HG03439 (cell line): ENCODE results near the gene FLRT2.

ENCODE experiments used
- ATAC-seq: cut with Tn5 transposase; IDR thresholded peaks from one replicate; pipeline ENCODE4 v1.9.1; 2021; ENCODE audit warnings: mild to moderate bottlenecking, moderate library complexity; ENCODE audit not compliant: unreplicated experiment

The FLRT2 gene, protein sequence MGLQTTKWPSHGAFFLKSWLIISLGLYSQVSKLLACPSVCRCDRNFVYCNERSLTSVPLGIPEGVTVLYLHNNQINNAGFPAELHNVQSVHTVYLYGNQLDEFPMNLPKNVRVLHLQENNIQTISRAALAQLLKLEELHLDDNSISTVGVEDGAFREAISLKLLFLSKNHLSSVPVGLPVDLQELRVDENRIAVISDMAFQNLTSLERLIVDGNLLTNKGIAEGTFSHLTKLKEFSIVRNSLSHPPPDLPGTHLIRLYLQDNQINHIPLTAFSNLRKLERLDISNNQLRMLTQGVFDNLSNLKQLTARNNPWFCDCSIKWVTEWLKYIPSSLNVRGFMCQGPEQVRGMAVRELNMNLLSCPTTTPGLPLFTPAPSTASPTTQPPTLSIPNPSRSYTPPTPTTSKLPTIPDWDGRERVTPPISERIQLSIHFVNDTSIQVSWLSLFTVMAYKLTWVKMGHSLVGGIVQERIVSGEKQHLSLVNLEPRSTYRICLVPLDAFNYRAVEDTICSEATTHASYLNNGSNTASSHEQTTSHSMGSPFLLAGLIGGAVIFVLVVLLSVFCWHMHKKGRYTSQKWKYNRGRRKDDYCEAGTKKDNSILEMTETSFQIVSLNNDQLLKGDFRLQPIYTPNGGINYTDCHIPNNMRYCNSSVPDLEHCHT

GRCh38 chr14:85529803-85530574 lies at the start of gene FLRT2:
Gene FLRT2 (plus strand): TSS chr14:85530144. CDS start chr14:85621515, 91,371 bp downstream.
- no peak for ATAC-seq

GRCh38 chr14:85481471-85481870 lies 48.5 kb upstream of the FLRT2 start:
- no peak for ATAC-seq

DNA sequence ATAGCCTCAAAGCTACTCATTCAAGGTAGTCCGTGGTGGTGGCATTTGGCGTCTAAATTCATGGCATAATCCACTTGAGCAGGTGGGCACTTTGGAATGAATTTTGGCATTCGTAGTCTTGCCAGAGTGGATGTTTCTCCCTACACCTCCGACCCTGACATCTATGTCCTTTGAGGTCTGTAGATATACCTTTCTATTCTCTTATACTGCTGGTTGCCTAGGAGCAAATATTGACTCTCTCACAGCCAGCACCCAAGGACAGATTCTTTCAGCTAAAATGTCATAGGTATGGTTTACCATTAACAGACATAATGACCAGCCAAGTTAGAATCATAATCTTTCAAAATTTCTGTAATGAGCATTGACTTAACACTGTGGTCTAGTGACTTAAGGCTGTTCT lies 47.4 kb upstream of the FLRT2 start:
- no peak for ATAC-seq

DNA sequence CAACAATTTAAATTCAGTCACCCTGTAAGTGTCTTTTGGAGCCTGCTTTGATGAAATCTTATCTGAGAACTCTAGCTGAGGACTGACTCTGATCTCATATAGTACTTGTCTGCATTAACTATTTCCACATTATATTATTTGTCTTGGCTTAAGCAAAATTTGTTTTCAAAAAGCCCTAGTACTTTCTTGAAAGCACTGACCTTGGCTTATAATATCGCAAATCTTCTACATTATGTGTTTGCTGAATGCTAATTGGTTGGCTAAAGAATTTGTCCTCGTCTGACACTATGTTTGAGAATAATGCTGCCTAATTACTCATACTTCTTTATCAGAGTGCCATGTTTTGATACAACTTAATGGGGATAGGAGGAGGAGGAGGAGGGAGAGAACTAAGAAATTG lies 46.9 kb upstream of the FLRT2 start:
- no peak for ATAC-seq

DNA sequence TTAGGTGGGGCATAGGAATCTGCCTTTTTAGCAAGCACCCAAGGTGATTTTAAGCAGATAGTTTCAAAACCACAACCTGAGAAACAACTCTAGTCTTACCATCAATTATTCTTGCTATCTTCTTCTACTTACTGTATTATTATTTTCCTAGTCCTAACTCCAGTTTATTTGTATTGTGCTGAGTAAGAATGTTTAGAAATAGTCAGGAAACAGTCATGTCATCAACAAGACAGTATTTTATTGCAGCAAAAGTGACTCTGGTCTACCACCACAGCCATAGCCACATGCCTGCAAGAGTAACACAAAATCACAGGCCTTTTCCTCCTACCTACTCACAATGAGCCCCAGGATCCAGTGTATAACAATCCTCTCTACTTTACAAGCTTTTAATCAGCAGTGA lies 46.3 kb upstream of the FLRT2 start:
- ATAC-seq = no peak

- no peak for ATAC-seq
Measured at GRCh38 chr14:85487215-85487614, 42.7 kb upstream of the FLRT2 start.

DNA sequence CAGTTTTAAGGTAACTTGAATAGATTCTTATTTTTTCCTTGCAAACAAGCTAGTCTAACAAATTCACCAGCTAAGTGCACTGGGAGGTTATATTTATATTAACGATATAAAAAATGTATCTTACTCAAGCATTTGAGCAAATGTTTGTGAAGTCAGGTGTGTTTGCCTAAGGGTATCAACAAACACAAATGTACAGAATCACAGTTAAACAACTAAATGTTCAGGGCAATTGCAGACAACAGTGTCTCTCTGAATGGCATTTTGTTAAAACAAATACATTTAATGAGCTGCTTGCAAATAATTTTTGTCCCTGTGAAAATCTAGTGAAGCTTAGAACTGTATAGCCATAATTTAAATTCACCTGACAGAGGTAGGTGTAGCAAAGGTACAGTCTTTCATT lies 28.2 kb upstream of the FLRT2 start:
- ATAC-seq = no peak

GRCh38 chr14:85508863-85509262 lies 21.1 kb upstream of the FLRT2 start:
- no peak for ATAC-seq

- no peak for ATAC-seq
Measured at GRCh38 chr14:85512451-85512850, 17.5 kb upstream of the FLRT2 start.

DNA sequence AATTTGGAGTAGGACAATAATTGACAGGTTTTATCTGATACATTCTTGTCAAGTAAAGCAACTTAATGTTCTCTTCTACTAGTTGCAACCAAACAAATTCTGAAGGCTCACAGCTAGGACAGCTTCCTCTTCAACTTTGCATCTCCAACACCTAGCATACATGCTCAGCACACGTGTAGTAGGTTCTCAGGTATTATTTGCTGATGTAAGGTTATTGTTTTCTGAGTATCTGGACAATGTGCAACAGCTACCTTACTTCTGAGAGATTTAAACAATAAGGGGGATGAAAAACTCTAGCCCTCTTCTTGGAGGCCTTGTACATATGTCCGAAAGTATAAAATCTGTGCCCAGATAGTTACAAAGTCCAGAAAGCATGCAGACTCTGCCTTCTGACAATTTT lies 15.5 kb upstream of the FLRT2 start:
- no peak for ATAC-seq

DNA sequence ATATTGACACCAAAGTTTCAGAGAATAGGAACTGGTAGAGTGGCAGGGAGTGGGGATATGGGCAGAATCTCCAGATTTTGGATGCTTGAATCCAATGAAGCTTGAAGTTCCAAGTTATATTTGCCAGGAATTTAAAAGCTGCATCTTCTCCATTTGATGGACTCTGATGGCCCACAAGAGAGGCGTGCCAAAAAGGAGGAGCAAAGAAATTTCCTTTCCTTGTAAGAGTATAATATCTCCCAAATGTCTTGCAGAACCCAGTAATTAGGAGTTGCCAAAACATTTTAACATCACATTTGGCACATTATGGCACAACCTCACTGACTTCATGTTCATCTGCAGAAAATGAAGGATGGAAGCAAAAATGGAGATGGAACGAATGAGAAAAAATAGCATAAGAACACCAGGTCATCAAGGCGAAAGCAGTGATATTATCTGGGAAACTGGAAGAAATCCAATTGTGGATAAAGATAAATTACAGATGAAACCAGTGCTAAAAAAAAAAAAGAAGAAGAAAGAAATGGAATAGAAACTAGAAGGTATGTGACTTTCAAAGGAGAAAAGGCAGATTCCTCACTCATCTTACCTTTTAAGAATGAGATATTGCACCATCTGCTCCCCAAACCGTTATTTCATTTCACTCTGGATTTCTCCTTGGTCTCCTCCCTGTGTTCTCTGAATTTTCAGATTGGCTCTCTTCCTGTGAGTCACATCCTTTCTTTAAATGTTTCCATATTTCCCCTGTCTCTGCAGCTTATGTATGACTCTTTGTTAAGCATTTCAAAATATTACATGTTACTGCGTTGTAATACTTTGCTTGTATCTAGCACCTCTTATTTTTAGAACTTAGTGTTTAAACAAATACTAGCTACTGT lies 13.5 kb upstream of the FLRT2 start:
- no peak for ATAC-seq

DNA sequence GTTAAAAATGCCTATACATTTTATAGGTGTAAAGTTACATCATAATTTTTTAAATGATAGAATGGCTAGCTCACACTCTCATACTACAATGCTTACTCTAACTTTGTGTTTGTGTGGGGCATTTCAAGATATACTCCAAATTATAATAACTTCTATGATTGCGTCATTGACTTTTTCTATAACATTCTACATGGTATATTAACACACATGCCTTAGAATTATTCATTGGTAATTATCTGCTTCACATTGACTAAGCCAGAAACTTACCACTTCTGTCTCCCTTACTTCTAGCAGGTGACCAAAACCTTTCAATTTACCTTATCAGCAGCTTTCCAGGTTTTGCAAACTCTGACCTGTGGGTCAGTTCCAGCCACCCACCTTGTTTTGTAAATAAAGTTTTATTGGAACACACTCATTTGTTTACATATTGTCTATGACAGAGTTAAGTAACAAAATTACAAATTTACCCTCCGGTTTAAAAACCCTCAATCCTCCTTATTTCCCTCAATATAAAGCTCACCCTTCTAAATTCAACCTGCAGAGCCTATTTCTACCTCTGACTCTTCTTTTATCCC lies 12.7 kb upstream of the FLRT2 start:
- no peak for ATAC-seq

DNA sequence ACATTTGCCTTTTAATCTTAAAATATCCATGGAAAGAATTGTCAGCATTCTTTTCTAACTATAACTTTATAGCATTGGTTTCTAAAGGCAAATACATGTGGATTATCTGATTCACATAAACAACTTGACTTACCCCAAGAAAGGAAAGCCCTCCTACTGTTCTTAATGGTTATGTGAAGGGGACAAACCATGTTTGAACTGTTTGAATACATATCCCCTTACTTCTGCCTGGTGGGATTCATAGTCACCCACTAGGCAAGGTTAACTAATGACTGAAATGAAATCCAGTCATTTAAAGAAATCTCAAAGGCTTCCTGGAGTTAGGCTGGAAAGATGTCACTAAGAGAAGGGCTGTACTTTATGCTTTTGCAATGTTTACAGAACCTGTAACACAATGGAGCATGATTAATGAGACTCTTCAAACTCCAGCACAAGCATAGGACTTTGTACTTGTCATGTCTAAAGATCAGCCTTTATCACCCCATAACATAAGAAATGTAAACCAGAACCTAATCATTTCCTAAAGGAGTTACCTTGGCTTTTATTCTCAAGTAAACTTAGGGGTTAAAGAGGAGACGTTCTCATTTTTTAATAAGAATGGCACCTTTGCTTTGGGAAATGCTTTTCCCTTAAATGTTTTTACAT lies 10.2 kb upstream of the FLRT2 start:
- ATAC-seq = no peak

- no peak for ATAC-seq
Measured at GRCh38 chr14:85520581-85520980, 9.4 kb upstream of the FLRT2 start.

GRCh38 chr14:85523624-85524023 lies 6.3 kb upstream of the FLRT2 start:
- ATAC-seq = no peak

DNA sequence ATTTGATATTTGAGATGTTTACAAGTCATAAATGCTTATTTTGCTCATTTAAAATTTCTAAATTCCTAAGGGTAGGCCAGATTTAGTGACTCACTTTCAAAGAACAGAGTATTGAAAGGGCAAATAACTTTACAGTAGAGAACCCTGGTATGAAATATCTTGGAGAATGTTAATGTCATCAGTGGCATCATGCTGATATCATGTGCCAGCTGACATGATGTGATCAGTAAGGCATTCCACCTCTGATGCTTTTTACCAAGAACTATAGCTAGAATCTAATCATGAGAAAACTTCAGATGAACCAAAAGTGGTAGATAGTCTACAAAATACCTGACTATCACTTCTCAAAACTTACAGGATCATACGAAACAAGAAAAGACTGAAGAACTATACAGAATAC lies 2.9 kb upstream of the FLRT2 start:
- ATAC-seq = no peak

- ATAC-seq = no peak
Measured at GRCh38 chr14:85527445-85528035, 2.4 kb upstream of the FLRT2 start.

DNA sequence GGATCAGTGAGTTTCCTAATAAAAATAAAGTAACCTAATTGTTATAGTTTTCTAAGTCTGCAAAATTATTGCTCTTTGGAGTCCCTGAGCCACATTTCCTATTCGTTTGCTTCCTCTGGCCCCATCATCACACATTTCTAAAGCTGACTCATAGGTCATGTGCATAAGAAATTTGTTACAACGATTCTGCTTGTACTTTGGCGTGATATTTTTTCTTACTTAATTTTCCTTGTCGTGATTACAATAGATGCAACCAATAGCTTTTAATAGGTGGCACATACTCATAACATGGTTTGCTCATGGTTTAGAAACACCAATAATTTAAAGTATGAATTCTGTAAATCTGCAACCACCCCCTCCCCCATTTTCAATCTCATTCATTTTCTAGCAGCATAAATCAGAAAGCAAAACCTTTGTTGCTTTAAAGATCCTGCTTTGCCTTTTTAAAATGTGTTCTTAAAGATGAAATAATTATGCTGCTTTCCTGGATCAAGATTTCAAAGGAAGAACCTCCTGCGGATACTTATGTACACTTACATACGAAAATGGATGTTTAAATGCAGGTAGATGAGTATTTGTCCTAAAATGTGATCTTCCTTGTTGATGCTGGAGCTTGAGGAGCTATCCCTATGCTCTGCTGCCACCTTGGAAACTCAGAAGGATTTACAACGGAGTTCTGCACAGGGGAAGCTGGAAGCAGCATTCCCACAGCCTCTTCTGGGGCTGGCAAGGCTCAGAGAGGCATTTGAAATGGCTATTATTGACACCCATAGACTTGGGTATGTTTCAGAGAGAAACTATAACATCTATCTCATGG lies 1.7 kb upstream of the FLRT2 start:
- no peak for ATAC-seq
